IPS DF 4.7 (cell line): Measurements from ENCODE around the gene ASH1L.
"Not testable (repeated sequence)": the region's sequence is repeated elsewhere in the genome, so short reads cannot be mapped to it uniquely, and the experiment has no call there.

ENCODE experiments used
- DNase-seq: peaks from one replicate; pipeline ENCODE4 v3.0.0-alpha.2; 2013; ENCODE audit warnings: low spot score; ENCODE audit errors: extremely low read depth

The ASH1L gene

DNA sequence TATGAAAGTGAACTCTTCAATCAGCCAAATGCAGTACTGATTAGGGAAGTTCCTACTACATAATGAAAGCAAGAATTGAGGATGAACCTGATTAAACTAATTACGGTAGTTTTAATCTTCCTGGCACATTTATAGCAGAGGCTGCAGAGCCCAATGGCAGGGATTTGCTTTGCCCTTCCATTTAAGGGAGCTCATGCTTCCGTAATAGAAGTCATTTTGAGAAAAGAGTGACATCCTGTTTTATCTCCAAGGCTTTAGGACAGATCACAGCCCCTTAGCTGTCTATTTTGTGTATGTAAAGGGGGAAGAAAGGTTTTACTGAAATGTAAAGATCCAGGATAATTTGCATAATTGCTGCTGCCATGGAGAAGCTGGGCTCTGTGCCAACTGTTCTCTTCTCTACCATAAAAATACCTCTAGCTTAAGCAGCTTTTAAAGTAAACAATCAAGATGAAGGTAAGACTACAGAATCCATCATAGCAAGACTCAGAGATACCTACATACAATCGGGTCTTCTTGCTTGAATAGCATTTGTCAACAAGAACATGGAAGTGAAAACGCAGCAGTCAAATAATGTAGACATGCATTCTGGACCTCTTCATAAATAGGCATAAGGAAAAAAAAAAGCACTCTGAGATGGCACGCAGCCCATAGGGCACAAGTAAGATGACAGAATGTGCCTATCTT lies 62.5 kb downstream of the ASH1L start:
- no peak for DNase-seq

DNA sequence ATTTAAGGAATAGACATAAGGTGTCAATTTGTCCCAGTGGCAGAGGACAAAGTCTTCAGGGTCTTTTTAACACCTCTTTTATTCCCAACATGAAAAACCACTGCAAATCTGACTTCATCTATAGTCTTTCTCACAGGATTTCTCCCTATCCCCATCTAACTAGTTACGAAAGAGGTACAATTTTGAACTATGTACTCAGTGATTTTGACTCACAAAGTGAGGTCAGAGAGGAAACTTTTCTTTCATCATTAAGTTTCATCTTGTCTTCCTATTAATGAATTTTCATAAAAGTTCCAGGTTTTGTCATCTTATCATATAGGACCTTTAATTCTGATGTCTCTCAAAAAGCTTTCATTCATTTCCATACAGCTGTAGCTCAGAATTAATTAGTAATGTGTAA lies 63.3 kb downstream of the ASH1L start:
- no peak for DNase-seq

DNA sequence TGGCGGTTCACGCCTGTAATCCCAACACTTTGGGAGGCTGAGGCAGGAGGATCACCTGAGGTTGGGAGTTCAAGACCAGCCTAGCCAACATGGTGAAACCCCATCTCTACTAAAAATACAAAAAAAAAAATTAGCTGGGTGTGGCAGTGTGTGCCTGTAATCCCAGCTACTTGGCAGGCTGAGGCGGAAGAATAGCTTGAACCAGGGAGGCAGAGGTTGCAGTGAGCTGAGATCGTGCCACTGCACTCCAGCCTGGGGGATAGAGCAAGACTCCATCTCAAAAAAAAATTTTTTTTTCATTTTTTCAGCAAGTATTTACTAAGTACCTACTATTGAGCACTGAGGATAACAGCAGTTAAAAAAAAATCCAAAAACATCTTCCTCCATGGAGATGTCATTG lies 69.0 kb downstream of the ASH1L start:
- not testable (repeated sequence) for DNase-seq

DNA sequence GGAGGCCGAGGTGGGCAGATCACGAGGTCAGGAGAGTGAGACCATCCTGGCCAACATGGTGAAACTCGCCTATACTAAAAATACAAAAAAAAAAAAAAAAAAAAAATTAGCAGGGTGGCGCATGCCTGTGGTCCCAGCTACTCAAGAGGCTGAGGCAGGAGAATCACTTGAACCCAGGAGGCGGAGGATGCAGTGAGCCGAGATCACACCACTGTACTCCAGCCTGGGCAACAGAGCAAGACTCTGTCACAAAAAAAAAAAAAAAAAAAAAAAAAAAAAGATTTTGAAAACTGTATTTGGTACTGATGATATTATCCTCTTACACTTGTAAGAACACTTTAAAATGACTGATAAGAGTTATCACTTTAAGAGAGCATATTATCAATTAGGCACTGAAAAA lies 74.2 kb downstream of the ASH1L start:
- not testable (repeated sequence) for DNase-seq

DNA sequence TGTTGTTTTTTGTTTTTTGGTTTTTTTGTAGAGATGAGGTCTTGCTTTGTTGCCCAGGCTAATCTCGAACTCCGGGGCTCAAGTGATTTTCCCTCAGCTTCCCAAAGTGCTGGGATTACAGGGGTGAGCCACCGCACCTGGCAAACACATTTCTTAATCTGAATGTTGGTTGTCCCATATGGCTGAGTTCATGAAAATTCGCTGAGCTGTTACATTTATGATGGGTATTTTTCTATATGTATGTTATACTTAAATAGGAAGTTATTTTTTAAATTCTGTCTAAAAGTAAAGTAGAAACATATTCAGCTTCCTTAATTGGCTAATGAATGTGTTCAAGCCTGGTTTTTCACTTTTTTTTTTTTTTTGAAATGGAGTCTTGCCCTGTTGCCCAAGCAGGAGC lies 75.1 kb downstream of the ASH1L start:
- DNase-seq, result no peak

DNA sequence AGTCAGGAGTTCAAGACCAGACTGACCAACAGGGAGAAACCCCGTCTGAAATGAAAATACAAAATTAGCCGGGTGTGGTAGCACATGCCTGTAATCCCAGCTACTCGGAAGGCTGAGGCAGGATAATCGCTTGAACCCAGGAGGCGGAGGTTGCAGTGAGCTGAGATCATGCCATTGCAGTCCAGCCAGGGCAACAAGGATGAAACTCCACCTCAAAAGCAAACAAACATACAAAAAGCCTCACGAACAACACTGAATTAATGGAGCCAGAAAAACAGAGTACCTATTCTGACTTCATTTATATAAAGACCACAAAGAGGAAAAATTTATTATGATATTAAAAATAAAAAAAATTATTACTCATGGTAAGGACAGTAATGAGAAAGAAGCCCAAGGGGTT lies 75.7 kb downstream of the ASH1L start:
- DNase-seq, result not testable (repeated sequence)

DNA sequence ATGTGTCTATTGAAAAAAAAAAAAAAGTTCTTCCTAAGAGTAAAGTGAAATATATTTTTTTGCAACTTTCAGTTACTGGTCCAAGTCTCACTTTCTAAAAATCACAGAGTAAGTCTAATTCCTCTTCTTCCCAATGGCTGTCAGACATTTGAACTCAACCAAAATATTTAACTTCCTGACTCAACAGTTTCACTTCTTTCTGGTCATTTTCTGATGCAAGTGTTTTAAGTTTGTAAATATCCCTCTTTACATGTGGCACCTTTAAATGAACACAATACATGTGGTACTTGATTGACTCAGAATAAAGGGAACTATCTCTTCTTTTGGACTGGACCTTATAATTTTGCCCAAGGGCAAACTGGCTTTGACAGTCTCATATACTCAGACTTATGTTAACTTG lies 76.7 kb downstream of the ASH1L start:
- DNase-seq, result no peak

DNA sequence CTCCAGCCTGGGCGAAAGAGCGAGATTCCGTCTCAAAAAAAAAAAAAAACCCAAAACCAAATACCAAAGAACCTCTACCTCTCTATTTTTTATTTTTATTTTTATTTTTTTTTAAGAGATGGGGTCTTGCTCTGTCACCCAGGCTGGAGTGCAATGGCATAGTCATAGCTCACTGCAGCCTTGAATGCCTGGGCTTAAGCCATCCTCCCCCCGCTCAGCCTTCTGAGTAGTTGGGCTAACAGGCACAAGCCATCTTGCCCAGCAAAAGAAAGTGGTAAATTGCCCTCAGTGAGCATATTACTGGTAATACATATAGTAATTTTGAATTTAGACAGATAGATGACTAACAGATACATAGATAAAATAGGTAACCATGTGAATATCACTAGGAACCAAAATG lies 77.4 kb downstream of the ASH1L start:
- no peak for DNase-seq

DNA sequence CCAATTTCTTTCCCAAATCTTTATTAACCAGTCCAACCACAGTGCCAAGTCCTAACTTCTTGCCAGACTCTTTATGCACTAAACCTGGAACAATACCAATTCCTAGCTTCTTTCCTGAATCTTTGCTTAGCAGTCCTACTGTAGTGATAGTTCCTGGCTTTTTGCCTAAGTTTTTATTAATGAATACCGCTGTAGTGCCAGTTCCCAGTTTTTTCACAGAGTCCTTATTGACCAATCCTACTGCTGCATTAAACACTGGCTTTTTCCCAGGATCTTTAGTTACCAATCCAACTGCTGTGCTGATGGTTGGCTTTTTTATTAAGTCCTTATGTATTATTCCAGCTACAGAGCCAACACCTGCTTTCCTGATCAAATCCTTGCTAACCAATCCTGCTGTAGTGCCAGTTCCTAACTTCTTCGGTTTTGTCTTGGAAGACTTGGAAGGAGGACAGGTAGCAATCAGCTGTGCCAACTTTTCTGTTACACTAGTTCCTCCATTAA lies 80.8 kb downstream of the ASH1L start:
- DNase-seq, result no peak

DNA sequence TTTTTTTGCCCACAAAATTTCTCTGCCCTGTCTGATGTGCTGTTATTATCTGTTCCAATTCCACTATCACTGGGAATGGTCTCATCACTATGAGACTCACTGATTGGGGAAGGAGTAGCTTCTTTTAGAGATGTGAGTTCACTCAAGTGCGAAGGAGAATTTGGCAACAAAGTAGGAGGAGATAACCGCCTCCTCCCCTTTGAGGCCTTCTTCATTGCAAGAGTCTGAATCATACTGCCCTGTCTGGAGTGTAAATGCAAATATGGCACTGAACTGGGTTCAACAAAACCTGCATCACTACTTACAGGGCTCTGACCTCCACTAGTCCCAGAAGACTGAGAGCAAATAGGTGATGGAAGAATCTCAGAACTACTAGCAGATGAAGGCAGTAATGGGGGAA lies 83.4 kb downstream of the ASH1L start:
- DNase-seq, result no peak

DNA sequence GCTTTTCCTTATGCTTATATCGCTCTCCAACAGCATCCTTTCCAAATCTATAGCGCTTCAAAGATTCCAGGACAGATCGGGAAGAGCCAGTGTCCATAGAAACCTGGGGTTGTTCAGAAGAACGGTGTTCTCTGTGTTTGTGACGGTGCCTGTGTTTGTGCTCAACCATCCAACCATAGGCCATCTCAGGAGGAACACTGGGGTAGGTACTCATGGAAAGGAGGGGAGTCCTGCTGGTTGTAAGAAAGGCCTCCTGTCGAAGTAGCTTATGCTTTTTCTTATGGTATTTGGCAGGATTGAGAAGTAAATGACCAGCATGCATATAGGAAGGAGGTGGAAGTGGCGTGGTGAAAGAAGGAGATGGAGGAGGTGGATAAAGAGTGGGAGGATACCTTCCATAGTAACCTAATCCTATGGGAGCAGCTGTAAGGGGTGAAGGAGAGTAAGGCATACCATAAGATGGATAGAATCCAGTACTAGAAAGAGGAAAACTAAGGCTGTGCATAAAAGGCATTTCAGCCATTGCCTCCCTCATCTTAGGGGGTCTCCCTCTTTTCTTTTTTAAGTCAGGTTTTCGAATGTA lies 84.2 kb downstream of the ASH1L start:
- DNase-seq, result no peak

DNA sequence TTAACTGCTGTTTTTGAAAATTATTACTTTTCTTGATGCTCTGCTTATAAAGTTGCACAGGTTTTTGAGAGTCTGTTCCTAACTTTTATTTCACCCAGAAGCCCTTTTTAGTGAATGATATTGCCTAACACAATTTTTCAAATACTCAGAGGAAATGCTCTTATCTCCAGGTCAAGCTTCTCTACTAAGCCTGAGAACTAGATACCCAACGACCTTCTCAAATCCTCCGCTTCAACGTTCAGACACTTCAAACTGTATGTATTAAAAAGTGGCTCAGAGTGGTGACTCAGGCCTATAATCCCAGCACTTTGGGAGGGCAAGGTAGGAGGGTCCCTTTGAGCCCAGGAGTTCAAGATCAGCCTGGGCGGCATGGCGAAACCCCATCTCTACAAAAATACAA lies 88.5 kb downstream of the ASH1L start:
- no peak for DNase-seq

DNA sequence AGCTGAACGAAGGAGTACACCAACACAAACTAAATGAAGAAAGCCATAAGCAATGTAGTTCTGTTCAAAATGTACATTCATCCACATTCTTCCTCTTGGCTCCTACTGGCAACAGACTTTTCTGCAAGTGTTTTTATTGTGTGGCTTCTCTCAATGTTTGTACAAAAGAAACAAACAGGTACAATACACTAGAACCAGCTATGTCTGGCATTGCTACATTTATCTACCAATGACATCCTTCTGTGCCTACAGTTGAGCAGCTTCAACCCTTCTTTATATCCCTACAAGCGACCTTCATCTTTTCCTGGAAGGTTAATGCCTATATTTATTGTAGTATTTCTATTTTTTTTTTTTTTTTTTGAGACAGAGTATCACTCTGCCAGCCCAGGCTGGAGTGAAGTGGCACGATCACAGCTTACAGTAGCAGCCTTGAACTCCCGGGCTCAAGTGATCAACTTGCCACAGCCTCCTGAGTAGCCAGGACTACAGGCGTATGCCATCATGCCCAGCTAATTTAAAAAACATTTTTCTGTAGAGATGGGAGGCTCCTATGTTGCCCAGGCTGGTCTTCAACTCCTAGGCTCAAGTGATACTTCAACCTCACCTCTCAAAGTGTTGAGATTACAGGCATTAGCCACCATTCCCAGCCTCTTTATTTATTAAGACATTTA lies 89.3 kb downstream of the ASH1L start:
- no peak for DNase-seq

DNA sequence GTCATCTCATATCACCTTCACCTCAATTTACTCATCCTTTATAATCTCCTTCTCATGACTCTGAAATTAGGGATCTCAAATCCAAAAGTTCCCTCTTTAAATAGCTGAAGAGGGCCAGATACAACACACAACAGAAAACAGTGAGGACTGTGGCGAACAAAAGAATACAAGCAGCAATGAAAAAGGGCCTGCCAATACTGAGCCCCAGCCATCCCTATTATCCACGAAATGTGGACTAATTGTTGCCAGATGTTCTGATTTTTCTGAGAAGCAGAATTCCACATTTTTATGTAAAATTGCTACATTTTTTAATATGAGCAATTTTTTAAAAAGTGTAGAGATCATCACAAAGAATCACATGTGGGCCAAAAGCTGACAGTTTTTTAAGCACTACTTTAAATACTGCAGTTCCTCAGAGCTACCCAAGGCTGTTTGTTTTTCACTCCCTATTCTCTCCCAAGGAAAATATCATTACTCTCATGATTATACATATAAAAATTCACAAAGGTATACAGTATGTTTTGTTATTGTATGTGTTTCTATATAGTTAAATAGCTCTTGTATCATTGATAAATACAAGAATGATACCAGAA lies 90.0 kb downstream of the ASH1L start:
- DNase-seq, result no peak

DNA sequence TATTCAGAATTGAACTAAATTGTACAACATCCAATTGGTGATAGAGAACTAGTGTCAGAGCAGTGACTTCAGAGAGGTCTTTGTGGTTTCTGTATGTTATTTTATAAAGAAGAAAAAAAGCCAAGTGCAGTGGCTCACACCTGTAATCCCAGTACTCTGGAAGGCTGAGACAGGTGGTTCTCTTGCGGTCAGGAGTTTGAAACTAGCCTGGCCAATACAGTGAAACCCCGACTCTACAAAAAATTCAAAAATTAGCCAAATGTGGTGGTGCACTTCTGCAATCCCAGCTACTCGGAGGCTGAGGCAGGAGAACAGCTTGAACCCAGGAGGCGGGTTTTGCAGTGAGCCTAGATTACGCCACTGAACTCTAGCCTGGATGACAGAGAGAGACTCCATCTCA lies 90.7 kb downstream of the ASH1L start:
- DNase-seq, result no peak

DNA sequence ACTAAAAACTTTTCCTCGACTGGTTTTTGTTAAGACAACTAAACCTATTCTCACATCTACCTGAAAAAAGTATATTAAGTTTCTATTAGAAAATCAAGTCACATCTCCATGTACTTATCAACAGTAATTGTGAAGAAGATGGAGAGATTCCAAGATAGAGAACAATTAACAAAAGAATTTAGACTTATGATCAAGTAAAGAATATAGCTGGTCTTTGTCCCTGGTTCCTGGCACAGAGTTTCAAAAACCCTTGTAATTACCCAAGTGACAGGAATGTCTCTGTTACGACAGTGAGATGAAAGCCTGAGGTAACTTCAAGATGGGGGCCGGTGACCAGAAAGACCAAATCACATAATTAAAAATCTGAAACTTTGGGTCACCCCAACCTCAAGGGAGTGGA lies 91.6 kb downstream of the ASH1L start:
- DNase-seq, result no peak

DNA sequence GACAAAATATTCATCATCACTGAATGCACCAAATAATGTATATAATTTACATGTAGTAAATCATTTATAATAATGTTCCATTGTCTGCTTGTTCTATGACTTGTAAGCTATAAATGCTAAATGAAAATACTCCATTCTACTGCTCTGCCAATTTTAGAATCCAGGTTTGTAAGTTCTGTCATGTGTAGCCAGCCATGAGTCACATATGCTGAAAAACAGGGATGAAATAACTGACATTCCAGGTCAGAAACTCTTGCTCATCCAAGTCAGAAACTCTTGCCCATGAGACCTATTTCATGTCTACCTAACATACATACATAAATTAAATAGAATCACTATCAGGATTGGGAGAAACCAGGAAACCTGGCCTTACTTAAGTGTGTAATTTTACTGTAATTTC lies 95.6 kb downstream of the ASH1L start:
- DNase-seq, result no peak

DNA sequence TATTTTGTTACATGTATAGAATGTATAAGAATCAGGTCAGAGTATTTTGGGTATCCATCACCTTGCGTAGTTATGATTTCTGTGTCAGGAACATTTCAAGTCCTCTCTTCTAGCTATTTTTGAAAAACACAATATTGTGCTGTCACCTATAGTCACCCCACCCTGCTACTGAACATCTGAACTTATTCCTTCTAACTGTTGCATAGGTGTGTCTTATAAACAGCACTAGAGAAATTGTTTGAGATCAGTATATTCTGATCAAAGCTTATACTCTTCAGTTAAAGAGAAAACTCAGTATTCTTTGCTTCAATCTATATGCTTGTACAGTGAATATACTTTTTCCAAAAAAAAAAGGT lies 96.0 kb downstream of the ASH1L start:
- no peak for DNase-seq

DNA sequence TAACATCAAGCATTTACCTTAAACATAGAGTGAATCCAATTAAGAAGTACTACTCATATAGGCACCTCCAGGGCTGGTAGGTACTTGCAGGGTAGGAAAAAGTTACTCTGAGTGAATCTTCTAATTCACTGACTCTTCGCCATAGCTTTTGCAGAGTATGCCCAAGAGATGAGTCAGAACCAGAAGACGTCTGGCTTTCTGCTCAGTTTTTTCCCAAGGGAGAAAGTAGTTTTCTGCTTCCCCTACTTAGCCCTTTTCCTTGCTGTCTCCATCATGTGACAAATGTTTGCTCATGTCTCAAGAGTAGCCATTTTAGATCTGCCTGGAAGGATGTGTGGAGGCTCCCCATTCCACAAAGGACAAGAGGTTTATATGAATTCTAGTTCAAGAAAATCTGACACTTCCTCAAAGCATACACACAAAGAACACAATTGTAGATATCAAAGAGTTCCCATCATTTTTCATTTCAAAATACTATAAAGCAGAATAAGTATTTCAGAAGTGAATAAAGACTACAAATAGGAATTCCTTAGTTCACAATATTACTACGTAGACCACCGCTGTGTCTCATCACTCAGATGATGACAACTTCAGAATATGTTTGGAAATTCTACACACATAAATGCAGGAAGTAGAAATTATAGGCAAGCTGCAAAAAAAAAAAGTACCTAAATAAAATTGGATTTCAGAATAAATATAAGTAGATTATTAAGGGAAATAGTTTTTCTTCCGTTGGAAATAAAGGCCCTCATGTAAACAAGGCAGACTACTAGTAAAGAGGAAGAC lies 98.5 kb downstream of the ASH1L start:
- no peak for DNase-seq

DNA sequence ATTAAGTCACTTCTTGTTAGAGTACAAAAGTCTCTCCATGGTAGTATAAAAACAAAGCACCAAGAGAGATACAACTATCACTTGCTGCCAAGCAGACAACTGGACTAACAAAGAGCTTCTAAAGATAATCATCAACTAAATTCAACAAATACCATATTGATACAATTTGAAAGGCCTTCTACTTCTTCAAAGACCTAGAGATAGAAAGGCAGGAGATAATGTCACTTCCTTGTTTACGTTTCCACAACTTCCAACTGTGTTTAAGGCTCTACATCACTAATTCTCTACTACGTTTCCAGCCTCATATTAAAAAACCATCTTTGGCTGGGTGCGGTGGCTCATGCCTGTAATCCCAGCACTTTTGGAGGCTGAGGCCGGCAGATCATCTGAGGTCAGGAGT lies 104.5 kb downstream of the ASH1L start:
- DNase-seq, result no peak

DNA sequence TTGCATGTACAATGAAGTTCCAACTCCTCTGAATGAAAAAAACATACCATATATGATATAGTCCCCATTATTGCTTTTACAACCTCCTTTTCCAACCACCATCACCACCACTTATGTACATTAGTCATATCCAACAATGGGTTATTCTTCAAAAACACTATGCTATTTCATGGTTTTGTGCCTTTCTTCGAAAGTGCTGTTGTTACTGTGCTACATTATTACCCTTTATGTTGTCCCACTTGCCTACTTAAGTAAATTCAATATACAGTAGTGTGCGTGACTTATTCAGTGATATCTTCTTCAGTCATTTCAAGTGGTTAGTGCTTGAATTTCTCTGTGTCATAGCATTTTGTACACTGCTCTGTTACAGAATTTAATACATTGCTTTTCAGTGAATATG lies 105.3 kb downstream of the ASH1L start:
- no peak for DNase-seq
